IMR-90 (cell line): Measurements from ENCODE around the gene MTCL1. TPM values are rescaled to one million over a fixed set of nuclear protein-coding genes. Genes with fewer than 3 reads are reported as not detected.

ENCODE experiments used
- ATAC-seq: fragments of 200-7000 bp; cut with Tn5 transposase; 2 replicates; pipeline ENCODE4 v1.9.1; 2020; ENCODE audit warnings: low read depth, mild to moderate bottlenecking, moderate library complexity
- BruUV-seq: library from RNA; stranded (reverse); fragments of 400-500 nt; replicated peaks from 2 replicates; lab custom pipeline; 2021; lab: Mats Ljungman, UMichigan
- CTCF ChIA-PET: fragments of 300-600 bp; formaldehyde crosslinking; extraction: SDS; loops from one replicate; lab custom pipeline; 2021; ENCODE audit warnings: antibody characterized with exemption; lab: Yijun Ruan, JAX
- POLR2A ChIA-PET: fragments of 300-600 bp; sonication (Branson Sonifier 250); formaldehyde crosslinking; loops from one replicate; lab custom pipeline; 2022; ENCODE audit warnings: antibody characterized with exemption; ENCODE audit not compliant: unreplicated experiment; lab: Charles Lee
- DNase-seq: peaks from one replicate; pipeline ENCODE4 v3.0.0; 2013
- H2AFZ ChIP-seq: replicated peaks from 2 replicates; pipeline ENCODE3; 2013; ENCODE audit warnings: low read length, mild to moderate bottlenecking; ENCODE audit not compliant: poor library complexity
- H2AK5ac ChIP-seq: 2 replicates; pipeline ENCODE4 v1.6.1; 2013; ENCODE audit warnings: low read depth, low read length, inconsistent platforms
- H2AK9ac ChIP-seq: replicated peaks from 2 replicates; pipeline ENCODE3; 2013; ENCODE audit warnings: mild to moderate bottlenecking, low read depth, low read length, moderate library complexity; ENCODE audit not compliant: poor library complexity
- H2BK120ac ChIP-seq: 2 replicates; pipeline ENCODE4 v1.6.1; 2013; ENCODE audit warnings: low read depth, low read length, inconsistent platforms
- H2BK15ac ChIP-seq: 3 replicates; pipeline ENCODE4 v1.6.1; 2013; ENCODE audit warnings: low read depth, low read length, inconsistent platforms
- H2BK20ac ChIP-seq: 2 replicates; pipeline ENCODE4 v1.6.1; 2013; ENCODE audit warnings: low read depth, mild to moderate bottlenecking, inconsistent platforms, low read length, moderate library complexity
- H2BK5ac ChIP-seq: 2 replicates; pipeline ENCODE4 v1.6.1; 2013; ENCODE audit warnings: mild to moderate bottlenecking, low read depth, low read length, inconsistent platforms; ENCODE audit not compliant: poor library complexity, severe bottlenecking
- H3K14ac ChIP-seq: replicated peaks from 2 replicates; pipeline ENCODE4 v1.6.1; 2013; ENCODE audit warnings: low read depth, low read length, inconsistent platforms
- H3K18ac ChIP-seq: 2 replicates; pipeline ENCODE4 v1.6.1; 2013; ENCODE audit warnings: low read depth, low read length, control low read depth
- H3K23ac ChIP-seq: 2 replicates; pipeline ENCODE4 v1.6.1; 2013; ENCODE audit warnings: low read depth, low read length, inconsistent platforms
- H3K27ac ChIP-seq: 2 replicates; pipeline ENCODE4 v1.5.1; 2013; ENCODE audit warnings: mild to moderate bottlenecking, control low read depth, low read length; ENCODE audit not compliant: insufficient read depth
- H3K27me3 ChIP-seq: 2 replicates; pipeline ENCODE4 v1.6.1; 2013; ENCODE audit warnings: low read length; ENCODE audit not compliant: control insufficient read depth, insufficient read depth
- H3K36me3 ChIP-seq: 2 replicates; pipeline ENCODE4 v1.6.1; 2013; ENCODE audit warnings: low read length, mixed read lengths; ENCODE audit not compliant: control insufficient read depth, insufficient read depth
- H3K4ac ChIP-seq: 2 replicates; pipeline ENCODE4 v1.6.1; 2013; ENCODE audit warnings: low read depth, low read length, inconsistent platforms
- H3K4me1 ChIP-seq: 2 replicates; pipeline ENCODE4 v1.6.1; 2013; ENCODE audit warnings: low read length, mixed read lengths; ENCODE audit not compliant: control insufficient read depth, insufficient read depth
- H3K4me2 ChIP-seq: 2 replicates; pipeline ENCODE4 v1.6.1; 2013; ENCODE audit warnings: low read depth, mild to moderate bottlenecking, control low read depth, low read length, moderate library complexity
- H3K4me3 ChIP-seq: 2 replicates; pipeline ENCODE4 v1.5.1; 2013; ENCODE audit warnings: low read depth, mild to moderate bottlenecking, control low read depth, low read length, moderate library complexity; ENCODE audit not compliant: insufficient read depth
- H3K56ac ChIP-seq: 2 replicates; pipeline ENCODE4 v1.6.1; 2013; ENCODE audit warnings: low read length, inconsistent platforms; ENCODE audit not compliant: insufficient read depth; ENCODE audit errors: extremely low read depth
- H3K79me1 ChIP-seq, 2 experiments: 2 replicates each; pipeline ENCODE4 v1.6.1; 2013; ENCODE audit warnings: low read length in 2 of 2, inconsistent platforms in 1 of 2, low read depth in 1 of 2
- H3K9ac ChIP-seq: 2 replicates; pipeline ENCODE4 v1.6.1; 2013; ENCODE audit warnings: low read depth, low read length, control low read depth
- H3K9me1 ChIP-seq: 2 replicates; pipeline ENCODE4 v1.6.1; 2013; ENCODE audit warnings: low read length, inconsistent platforms; ENCODE audit not compliant: insufficient read depth
- H3K9me3 ChIP-seq: 2 replicates; pipeline ENCODE4 v1.6.1; 2013; ENCODE audit warnings: low read length; ENCODE audit not compliant: control insufficient read depth, insufficient read depth
- H4K20me1 ChIP-seq: 2 replicates; pipeline ENCODE4 v1.6.1; 2013; ENCODE audit warnings: low read length, inconsistent platforms; ENCODE audit not compliant: insufficient read depth
- H4K5ac ChIP-seq: 2 replicates; pipeline ENCODE4 v1.6.1; 2013; ENCODE audit warnings: mild to moderate bottlenecking, low read depth, low read length, control low read depth
- H4K8ac ChIP-seq, 2 experiments: 2 replicates each; pipeline ENCODE4 v1.6.1; 2013; ENCODE audit warnings: low read depth in 2 of 2, low read length in 2 of 2, control low read depth in 1 of 2, inconsistent platforms in 1 of 2
- H4K91ac ChIP-seq: 2 replicates; pipeline ENCODE4 v1.6.1; 2013; ENCODE audit warnings: low read depth, low read length, inconsistent platforms; ENCODE audit not compliant: insufficient read depth
- BHLHE40 ChIP-seq: fragments of 150-350 bp; IDR thresholded peaks from 2 replicates; pipeline ENCODE4 v1.6.1; 2016; ENCODE audit warnings: mild to moderate bottlenecking, low read depth, low read length
- CEBPB ChIP-seq: IDR thresholded peaks from 2 replicates; pipeline ENCODE4 v1.6.1; 2012; ENCODE audit warnings: low read depth, low read length, improper control_type of control experiment
- CHD1 ChIP-seq: IDR thresholded peaks from 2 replicates; pipeline ENCODE4 v1.6.1; 2012; ENCODE audit warnings: low read depth, low read length, improper control_type of control experiment
- ELK1 ChIP-seq: fragments of 150-350 bp; IDR thresholded peaks from 2 replicates; pipeline ENCODE4 v1.6.1; 2016; ENCODE audit warnings: low read depth, mild to moderate bottlenecking, low read length, moderate library complexity, borderline replicate concordance
- FOS ChIP-seq: fragments of 150-350 bp; IDR thresholded peaks from 2 replicates; pipeline ENCODE4 v1.6.1; 2016; ENCODE audit warnings: low read depth, low read length
- MAFK ChIP-seq: IDR thresholded peaks from 2 replicates; pipeline ENCODE4 v1.6.1; 2012; ENCODE audit warnings: low read depth, low read length, improper control_type of control experiment
- MAZ ChIP-seq: IDR thresholded peaks from 2 replicates; pipeline ENCODE4 v1.6.1; 2012; ENCODE audit warnings: low read depth, mild to moderate bottlenecking, low read length, improper control_type of control experiment, moderate library complexity, borderline replicate concordance
- MXI1 ChIP-seq: IDR thresholded peaks from 2 replicates; pipeline ENCODE4 v1.6.1; 2012; ENCODE audit warnings: low read depth, mild to moderate bottlenecking, low read length, moderate library complexity, borderline replicate concordance
- NFE2L2 ChIP-seq: fragments of 150-350 bp; IDR thresholded peaks from 2 replicates; pipeline ENCODE4 v1.6.1; 2016; ENCODE audit warnings: low read depth, mild to moderate bottlenecking, low read length
- POLR2A ChIP-seq: IDR thresholded peaks from 2 replicates; pipeline ENCODE4 v1.6.1; 2012; ENCODE audit warnings: mild to moderate bottlenecking, low read depth, low read length
- RAD21 ChIP-seq: IDR thresholded peaks from 2 replicates; pipeline ENCODE4 v1.6.1; 2012; ENCODE audit warnings: low read length, improper control_type of control experiment
- RCOR1 ChIP-seq: IDR thresholded peaks from 2 replicates; pipeline ENCODE4 v1.6.1; 2012; ENCODE audit warnings: mild to moderate bottlenecking, low read length, improper control_type of control experiment; ENCODE audit not compliant: insufficient replicate concordance
- RFX5 ChIP-seq: IDR thresholded peaks from 2 replicates; pipeline ENCODE4 v1.8.0; 2012; ENCODE audit warnings: low read depth, mild to moderate bottlenecking, low read length, moderate library complexity
- SMC3 ChIP-seq: fragments of 150-350 bp; IDR thresholded peaks from 2 replicates; pipeline ENCODE4 v1.6.1; 2016; ENCODE audit warnings: low read depth, mild to moderate bottlenecking, antibody characterized with exemption, low read length, moderate library complexity
- WGBS, 2 experiments: methylation state at CpG; one replicate each; pipeline versions ENCODE4 v1.1.5 to v1.1.7; 2013; ENCODE audit warnings: missing lambda C conversion rate in 2 of 2; ENCODE audit not compliant: insufficient read length in 1 of 2; ENCODE audit errors: extremely low coverage in 2 of 2; 5-methylcytosine and 5-hydroxymethylcytosine counted together
- dilution Hi-C: fragments of 300-500 bp; cut with HindIII; formaldehyde crosslinking; loops from one replicate; pipeline ENCODE4 v1.14.3; 2018; ENCODE audit warnings: low sequenced_read_pairs; ENCODE audit not compliant: unreplicated experiment
- in situ Hi-C: fragments of 300-500 bp; cut with MboI; formaldehyde crosslinking; loops from 3 replicates; pipeline ENCODE4 v1.14.3; 2019; ENCODE audit warnings: low sequenced_read_pairs, inconsistent platforms, mixed read lengths
- intact Hi-C: fragments of 100-400 bp; cut with micrococcal nuclease; formaldehyde crosslinking; loops from 2 replicates; pipeline ENCODE4 v1.10.0; 2022
- polyA plus RNA-seq, 3 experiments: library from polyadenylated mRNA; depleted of rRNA; stranded (reverse); fragments of >200 nt; gene quantifications; 2 replicates each; pipeline ENCODE4 v1.2.3, GENCODE V29; 2012; ENCODE audit warnings: low replicate concordance in 1 of 3
- total RNA-seq: library from RNA; depleted of rRNA; stranded (reverse); fragments of >200 nt; gene quantifications from 2 replicates; pipeline ENCODE4 v1.2.3, GENCODE V29; 2012
- TF ChIP-seq, protein P1 (sequence below): conservative IDR thresholded peaks from 2 replicates; pipeline ENCODE4 v1.5.1; 2012; ENCODE audit warnings: mild to moderate bottlenecking, low read depth, low read length, improper control_type of control experiment
- TF ChIP-seq, protein P2 (sequence below): fragments of 150-350 bp; IDR thresholded peaks from 2 replicates; pipeline ENCODE4 v1.6.1; 2017; ENCODE audit warnings: mild to moderate bottlenecking, antibody characterized with exemption, low read length, low read depth

The MTCL1 gene
- total and polyA plus RNA-seq, 2 of the 4 experiments (the other 2 are of a cell fraction) = 29.0 to 45.3 TPM

GRCh38 chr18:8783335-8783993 is 78.1 kb downstream of the MTCL1 start:
- no peak for TF ChIP-seq RAD21
- TF ChIP-seq MAZ = no peak
- no peak for TF ChIP-seq SMC3
- TF ChIP-seq RCOR1 = no peak
- TF ChIP-seq RFX5 = no peak
- TF ChIP-seq POLR2A = no peak
- TF ChIP-seq MXI1 = no peak
- TF ChIP-seq, protein P1, sequence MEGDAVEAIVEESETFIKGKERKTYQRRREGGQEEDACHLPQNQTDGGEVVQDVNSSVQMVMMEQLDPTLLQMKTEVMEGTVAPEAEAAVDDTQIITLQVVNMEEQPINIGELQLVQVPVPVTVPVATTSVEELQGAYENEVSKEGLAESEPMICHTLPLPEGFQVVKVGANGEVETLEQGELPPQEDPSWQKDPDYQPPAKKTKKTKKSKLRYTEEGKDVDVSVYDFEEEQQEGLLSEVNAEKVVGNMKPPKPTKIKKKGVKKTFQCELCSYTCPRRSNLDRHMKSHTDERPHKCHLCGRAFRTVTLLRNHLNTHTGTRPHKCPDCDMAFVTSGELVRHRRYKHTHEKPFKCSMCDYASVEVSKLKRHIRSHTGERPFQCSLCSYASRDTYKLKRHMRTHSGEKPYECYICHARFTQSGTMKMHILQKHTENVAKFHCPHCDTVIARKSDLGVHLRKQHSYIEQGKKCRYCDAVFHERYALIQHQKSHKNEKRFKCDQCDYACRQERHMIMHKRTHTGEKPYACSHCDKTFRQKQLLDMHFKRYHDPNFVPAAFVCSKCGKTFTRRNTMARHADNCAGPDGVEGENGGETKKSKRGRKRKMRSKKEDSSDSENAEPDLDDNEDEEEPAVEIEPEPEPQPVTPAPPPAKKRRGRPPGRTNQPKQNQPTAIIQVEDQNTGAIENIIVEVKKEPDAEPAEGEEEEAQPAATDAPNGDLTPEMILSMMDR = no peak
- TF ChIP-seq BHLHE40 = no peak
- TF ChIP-seq CHD1 = no peak
- TF ChIP-seq NFE2L2 = no peak
- no peak for TF ChIP-seq MAFK
- TF ChIP-seq CEBPB = no peak
- no peak for TF ChIP-seq ELK1
- TF ChIP-seq FOS = no peak
- TF ChIP-seq, protein P2, sequence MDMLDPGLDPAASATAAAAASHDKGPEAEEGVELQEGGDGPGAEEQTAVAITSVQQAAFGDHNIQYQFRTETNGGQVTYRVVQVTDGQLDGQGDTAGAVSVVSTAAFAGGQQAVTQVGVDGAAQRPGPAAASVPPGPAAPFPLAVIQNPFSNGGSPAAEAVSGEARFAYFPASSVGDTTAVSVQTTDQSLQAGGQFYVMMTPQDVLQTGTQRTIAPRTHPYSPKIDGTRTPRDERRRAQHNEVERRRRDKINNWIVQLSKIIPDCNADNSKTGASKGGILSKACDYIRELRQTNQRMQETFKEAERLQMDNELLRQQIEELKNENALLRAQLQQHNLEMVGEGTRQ = no peak
- CTCF ChIA-PET = no interaction called here
- Histone ChIP-seq H3K4me3 (no peak overlapping the region), H3K9ac (no peak overlapping the region), H4K91ac (no peak overlapping the region), H2BK120ac (no peak overlapping the region), H3K14ac (no peak overlapping the region), H3K4me2 (no peak overlapping the region), H2BK5ac (no peak overlapping the region), H3K4ac (no peak overlapping the region), H3K36me3 (peaks cover 81% of the 10 kb centered on the region), H2BK20ac (no peak overlapping the region), H3K23ac (no peak overlapping the region), H3K56ac (no peak overlapping the region), H2BK15ac (no peak overlapping the region), H4K8ac (no peak overlapping the region), H3K27me3 (no peaks in the 10 kb centered on the region), H2AK5ac (no peak overlapping the region), H3K9me3 (no peaks in the 10 kb centered on the region), H2AFZ (no peak overlapping the region), H3K18ac (no peak overlapping the region), H3K4me1 (peaks cover 6% of the 10 kb centered on the region), H4K5ac (no peak overlapping the region), H4K20me1 (no peaks in the 10 kb centered on the region), H3K9me1 (peaks cover 27% of the 10 kb centered on the region; the same call in 1 of the 2 replicates), H2AK9ac (no peak overlapping the region), H3K27ac (no peak overlapping the region), H3K79me1 (peaks cover 32 to 87% of the 10 kb centered on the region in 2 experiments; a peak in 3 of 4 replicates)
- ATAC-seq (no peak), DNase-seq (no peak)
- intact Hi-C loops (no loop called here), in situ Hi-C loops (no loop called here), dilution Hi-C loops (no loop called here)
- BruUV-seq = no TSS peak
- POLR2A ChIA-PET = no interaction called here
- WGBS, 2 experiments = 90% methylated on average over 7 of the region's 28 CpGs; no CpG with 5 or more reads in 1 of the 2 experiments
